Activated CD4-positive, alpha-beta T cell treated with anti-CD3 and anti-CD28 coated beads, Interleukin-10, Interleukin-2, amounts not matched to agents 100 ng/mL and 50 ng/mL, durations not matched to agents 16 hours and 8 hours (primary cell): ENCODE data around the gene SPPL2C.

Source experiments
- DNase-seq: peaks from one replicate; pipeline ENCODE4 v3.0.0-alpha.2; 2020

SPPL2C gene

GRCh38 chr17:45894022-45894784, 49.5 kb downstream of the SPPL2C start, which contains the start of gene MAPT:
Gene MAPT (plus strand): TSS chr17:45894554. CDS start chr17:45962338, 67,784 bp downstream.
- peak; percentile 88 for DNase-seq

- DNase-seq = no peak
Observed at GRCh38 chr17:45895304-45895968, 50.8 kb downstream of the SPPL2C start.

- no peak for DNase-seq
Observed at GRCh38 chr17:45895969-45896785, 51.5 kb downstream of the SPPL2C start.
